NCI-H510A (cell line): Measurements from ENCODE around the gene ZNF778.
A peak's percentile ranks its signal among the peaks of the same experiment; 100 is the strongest.
"Not testable (repeated sequence)": the region's sequence is repeated elsewhere in the genome, so short reads cannot be mapped to it uniquely, and the experiment has no call there.

Experiments used
- DNase-seq: peaks from one replicate; lab custom pipeline; 2025; lab: John Stamatoyannopoulos, UW

Gene ZNF778

GRCh38 chr16:89217138-89217387 is 440 bp upstream of the ZNF778 start:
- DNase-seq: no peak

- DNase-seq: no peak
These were observed 1.9 kb downstream of the ZNF778 start for GRCh38 chr16:89219365-89219764.

- DNase-seq: no peak
These were observed 4.1 kb downstream of the ZNF778 start for GRCh38 chr16:89221604-89222003.

- DNase-seq: no peak
These were observed 5.4 kb downstream of the ZNF778 start for GRCh38 chr16:89222931-89223330.

GRCh38 chr16:89224665-89225064 is 7.2 kb downstream of the ZNF778 start:
- no peak for DNase-seq

GRCh38 chr16:89230255-89230654 is 12.8 kb downstream of the ZNF778 start:
- DNase-seq: no peak

- no peak for DNase-seq
These were observed 14.6 kb downstream of the ZNF778 start for GRCh38 chr16:89232107-89232506.

- DNase-seq: no peak
These were observed 16.4 kb downstream of the ZNF778 start for GRCh38 chr16:89233678-89234490.

GRCh38 chr16:89237733-89238132 is 20.2 kb downstream of the ZNF778 start:
- no peak for DNase-seq

- DNase-seq: peak; percentile 17
These were observed 23.9 kb downstream of the ZNF778 start for GRCh38 chr16:89241187-89242007.

GRCh38 chr16:89242795-89243200 is 25.3 kb downstream of the ZNF778 start:
- DNase-seq: no peak

GRCh38 chr16:89243664-89244063 is 26.2 kb downstream of the ZNF778 start:
- no peak for DNase-seq

GRCh38 chr16:89244264-89244663 is 26.8 kb downstream of the ZNF778 start:
- DNase-seq: not testable (repeated sequence)

- no peak for DNase-seq
These were observed 27.3 kb downstream of the ZNF778 start for GRCh38 chr16:89244754-89245153.

GRCh38 chr16:89246383-89246902 is 28.9 kb downstream of the ZNF778 start:
- DNase-seq: no peak

GRCh38 chr16:89246903-89247733 is 29.6 kb downstream of the ZNF778 start:
- peak; percentile 16 for DNase-seq

GRCh38 chr16:89247734-89248075 is 30.2 kb downstream of the ZNF778 start:
- DNase-seq: not testable (repeated sequence)

- DNase-seq: no peak
These were observed 30.9 kb downstream of the ZNF778 start for GRCh38 chr16:89248196-89248982.

- no peak for DNase-seq
These were observed 36.2 kb downstream of the ZNF778 start for GRCh38 chr16:89253548-89254287.

- peak; percentile 37 for DNase-seq
These were observed 39.2 kb downstream of the ZNF778 start for GRCh38 chr16:89256651-89257254.
